Stimulated activated CD4-positive, alpha-beta T cell treated with anti-CD3 and anti-CD28 coated beads, Interleukin-15, amount 100 ng/mL, for 24 hours (primary cell): ENCODE measurements around the gene GSTM1.
"Not testable (repeated sequence)": the region's sequence is repeated elsewhere in the genome, so short reads cannot be mapped to it uniquely, and the experiment has no call there.

Experiments used
- DNase-seq: peaks from one replicate; pipeline ENCODE4 v3.0.0-alpha.2; 2020

Gene GSTM1

DNA sequence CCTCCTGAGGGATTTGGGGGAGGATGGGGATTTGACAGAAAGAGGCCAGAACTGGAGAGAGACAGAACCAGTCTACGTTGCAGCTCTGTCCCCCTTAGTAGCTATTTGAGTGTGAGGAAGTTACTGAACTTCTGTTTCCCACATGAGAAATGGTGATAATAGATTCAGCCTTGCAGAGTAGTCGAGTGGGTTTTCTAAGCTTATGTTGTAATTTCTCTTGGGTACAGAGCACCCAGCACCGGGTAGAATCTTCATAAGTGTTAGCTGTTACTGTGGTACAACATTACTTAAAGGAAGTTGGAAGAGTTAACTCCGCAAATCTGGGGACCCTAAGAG is 27.0 kb upstream of the GSTM1 start:
- DNase-seq, result not testable (repeated sequence)

- no peak for DNase-seq
These were observed 26.2 kb upstream of the GSTM1 start for GRCh38 chr1:109661391-109661790.

GRCh38 chr1:109664671-109665070 is 22.9 kb upstream of the GSTM1 start:
- DNase-seq, result no peak

DNA sequence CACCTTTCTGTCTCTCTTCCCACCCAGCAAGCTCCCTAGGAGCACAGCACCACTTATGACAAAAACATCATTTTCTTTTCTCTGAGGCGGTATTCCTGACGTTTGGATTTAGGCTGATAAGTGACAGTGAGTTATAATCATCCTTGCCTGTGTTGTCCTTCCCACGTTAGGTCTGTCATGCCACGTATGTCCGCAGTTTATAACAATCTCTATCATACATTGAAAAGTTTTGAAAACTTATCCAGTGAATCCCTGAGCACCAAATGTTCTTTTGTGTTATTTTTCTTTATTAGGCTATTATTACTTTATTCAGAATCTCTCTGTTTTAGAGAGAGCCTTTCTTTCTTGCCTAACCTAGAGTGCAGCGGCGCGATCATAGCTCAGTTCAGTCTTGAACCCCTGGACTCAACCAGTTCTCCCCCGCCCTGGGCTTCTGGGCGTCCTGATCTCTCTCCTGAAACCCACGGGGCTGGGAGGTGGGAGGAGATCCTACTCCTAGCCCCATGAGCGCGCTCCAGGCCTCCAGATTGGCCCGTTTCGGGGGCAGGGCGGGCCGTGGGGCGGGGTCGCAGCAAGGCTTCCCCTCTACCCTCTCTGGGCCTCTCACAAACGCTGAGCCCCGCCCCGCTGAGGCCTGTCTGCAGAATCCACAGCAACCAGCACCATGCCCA is 20.0 kb upstream of the GSTM1 start, which contains the start of gene GSTM2:
GSTM2 (plus strand) TSS at position 606 of the 671 bp plus-strand sequence; CDS start at position 665, 59 bp downstream.
- peak; percentile 94 for DNase-seq

DNA sequence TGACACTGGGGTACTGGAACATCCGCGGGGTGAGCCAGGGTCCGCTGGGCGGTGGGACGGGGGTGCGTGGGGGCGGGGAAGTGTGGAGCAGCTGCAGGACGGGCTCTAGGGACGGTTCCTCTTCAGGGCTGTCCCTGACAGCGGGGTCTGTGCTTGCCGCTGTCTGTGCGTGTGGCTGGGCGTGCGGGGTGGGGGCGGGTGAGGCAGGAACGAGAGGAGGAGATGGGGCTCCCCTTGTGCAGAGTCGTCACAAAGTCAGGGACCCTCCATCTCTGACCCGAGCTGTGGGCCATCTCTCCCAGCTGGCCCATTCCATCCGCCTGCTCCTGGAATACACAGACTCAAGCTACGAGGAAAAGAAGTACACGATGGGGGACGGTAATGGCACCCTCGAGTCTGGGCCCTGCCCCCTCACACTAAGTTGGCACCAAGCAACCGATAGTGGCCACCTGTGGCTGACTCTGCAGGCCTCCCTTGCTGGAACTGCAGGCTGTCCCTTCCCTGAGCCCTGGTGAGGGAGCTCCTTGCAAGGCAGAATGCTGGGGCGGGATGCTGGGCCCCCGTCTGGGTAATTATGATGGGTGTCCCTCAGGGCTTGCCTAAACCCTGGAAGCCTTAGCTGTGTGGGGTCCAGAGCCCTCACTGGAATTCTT is 19.4 kb upstream of the GSTM1 start:
- DNase-seq, result no peak

- no peak for DNase-seq
These were observed 18.2 kb upstream of the GSTM1 start for GRCh38 chr1:109669246-109669948.

- DNase-seq, result not testable (repeated sequence)
These were observed 17.7 kb upstream of the GSTM1 start for GRCh38 chr1:109669949-109670302.

DNA sequence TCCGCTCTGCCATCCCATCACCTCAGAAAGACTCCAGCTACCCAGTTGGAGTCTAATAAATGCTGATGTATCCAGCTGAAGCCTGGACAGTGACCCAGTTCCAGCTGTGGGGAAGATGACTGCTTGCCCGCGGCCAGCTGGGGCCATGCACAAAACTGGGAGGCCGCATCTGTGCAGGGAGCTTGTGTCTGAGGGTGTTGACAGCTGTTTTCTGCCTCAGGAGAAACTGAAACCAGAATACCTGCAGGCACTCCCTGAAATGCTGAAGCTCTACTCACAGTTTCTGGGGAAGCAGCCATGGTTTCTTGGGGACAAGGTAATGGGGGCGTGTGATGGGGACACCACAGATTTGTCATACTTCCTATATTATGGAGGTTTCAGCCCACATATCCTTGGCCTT is 16.6 kb upstream of the GSTM1 start:
- DNase-seq, result no peak

DNA sequence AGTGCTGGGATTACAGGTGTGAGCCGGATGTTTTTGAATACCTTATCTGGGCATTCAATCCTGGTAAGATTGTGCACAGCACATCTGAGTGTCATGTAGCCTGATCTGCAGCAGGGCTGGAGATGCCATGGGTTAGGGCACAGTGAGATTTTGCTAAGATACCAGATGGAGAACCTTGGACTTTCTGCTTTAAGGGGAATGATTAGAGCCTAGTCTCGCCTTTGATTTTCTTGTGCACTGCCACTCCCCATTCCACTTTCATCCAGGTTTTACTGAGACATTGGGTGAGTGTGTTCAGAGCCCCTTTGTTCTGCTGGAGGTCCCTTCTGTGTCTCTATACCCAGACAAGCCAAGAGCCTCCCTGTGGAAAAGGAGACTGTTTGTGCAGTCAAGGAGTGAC is 13.8 kb upstream of the GSTM1 start:
- not testable (repeated sequence) for DNase-seq

- DNase-seq, result not testable (repeated sequence)
These were observed 10.8 kb upstream of the GSTM1 start for GRCh38 chr1:109676683-109677381.

GRCh38 chr1:109677459-109677858 is 10.2 kb upstream of the GSTM1 start:
- no peak for DNase-seq

DNA sequence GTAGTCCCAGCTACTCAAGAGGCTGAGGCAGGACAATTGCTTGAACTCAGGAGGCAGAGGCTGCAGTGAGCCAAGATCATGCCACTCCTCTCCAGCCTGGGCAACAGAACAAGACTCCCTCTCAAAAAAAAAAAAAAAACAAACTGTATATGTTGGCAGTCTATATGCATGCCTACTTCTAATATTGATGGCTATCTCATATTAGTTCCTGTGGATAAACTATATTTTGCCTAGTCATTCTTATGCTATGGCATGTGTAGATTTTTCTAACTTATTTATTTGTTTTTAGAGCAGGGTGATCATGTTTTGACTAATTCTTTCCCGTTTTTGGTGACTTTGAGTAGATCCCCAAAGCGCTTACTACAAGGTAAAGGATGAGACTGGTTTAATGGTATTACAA is 9.0 kb upstream of the GSTM1 start:
- DNase-seq, result not testable (repeated sequence)

- DNase-seq, result not testable (repeated sequence)
These were observed 2.8 kb upstream of the GSTM1 start for GRCh38 chr1:109684777-109685176.

- DNase-seq, result not testable (repeated sequence)
These were observed 2.2 kb upstream of the GSTM1 start for GRCh38 chr1:109685399-109685798.

- not testable (repeated sequence) for DNase-seq
These were observed 1.7 kb upstream of the GSTM1 start for GRCh38 chr1:109685890-109686289.

GRCh38 chr1:109687109-109687508 is 508 bp upstream of the GSTM1 start:
- DNase-seq, result not testable (repeated sequence)

GRCh38 chr1:109689844-109690405 is 2.3 kb downstream of the GSTM1 start:
- DNase-seq, result no peak

- DNase-seq, result no peak
These were observed 4.1 kb downstream of the GSTM1 start for GRCh38 chr1:109691759-109692158.

DNA sequence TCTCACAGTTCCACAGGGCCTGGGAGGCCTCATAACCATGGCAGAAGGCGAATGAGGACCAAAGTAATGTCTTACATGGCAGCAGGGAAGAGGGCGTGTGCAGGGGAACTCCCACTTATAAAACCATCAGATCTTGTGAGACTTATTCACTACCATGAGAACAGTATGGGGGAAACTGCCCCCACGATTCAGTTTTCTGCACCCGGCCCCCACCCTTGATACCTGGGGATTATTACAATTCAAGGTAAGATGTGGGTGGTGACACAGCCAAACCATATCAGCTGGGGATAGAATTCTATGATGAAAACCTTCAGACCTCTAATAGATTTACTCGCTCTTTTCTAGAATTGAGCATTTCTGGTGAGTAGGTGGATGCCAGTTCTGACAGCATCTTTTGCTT is 6.8 kb downstream of the GSTM1 start:
- DNase-seq, result not testable (repeated sequence)

DNA sequence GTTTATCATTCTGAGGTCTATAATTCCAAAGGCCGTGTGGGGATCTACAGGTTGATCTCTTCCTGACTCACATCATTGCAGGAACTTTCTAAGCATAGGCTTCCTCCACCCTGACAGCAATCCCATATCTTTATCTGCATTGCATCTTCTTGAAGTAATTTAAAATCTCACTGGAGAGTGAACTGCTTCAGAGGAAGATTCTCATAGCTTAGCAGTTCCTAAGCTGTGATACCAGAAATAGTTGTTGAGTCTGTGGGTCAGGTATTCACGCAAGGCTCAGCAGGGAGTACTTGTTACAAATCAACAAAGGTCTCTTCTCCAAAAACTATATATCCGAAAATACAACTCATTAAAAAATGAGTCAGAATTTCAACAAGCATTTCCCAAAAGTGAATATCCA is 7.5 kb downstream of the GSTM1 start:
- DNase-seq, result not testable (repeated sequence)

- no peak for DNase-seq
These were observed 9.4 kb downstream of the GSTM1 start for GRCh38 chr1:109697066-109697465.

DNA sequence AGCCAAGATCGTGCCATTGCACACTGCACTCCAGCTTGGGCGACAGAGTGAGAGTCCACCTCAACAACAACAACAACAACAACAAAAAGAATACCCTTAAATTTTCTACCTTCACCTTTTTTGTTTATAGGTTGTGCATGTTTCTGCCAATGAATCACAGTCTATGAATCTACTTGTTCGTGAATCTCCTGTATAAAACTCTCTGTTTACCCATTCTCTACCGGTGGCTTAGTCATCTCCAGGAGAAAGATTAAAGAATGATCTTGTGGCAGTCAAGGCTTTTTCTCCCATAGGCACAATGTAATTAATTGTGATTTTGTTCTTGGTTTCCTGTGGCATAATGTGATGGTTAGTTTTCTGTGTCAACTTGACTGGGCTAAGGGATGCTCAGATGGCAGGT is 10.2 kb downstream of the GSTM1 start:
- not testable (repeated sequence) for DNase-seq

DNA sequence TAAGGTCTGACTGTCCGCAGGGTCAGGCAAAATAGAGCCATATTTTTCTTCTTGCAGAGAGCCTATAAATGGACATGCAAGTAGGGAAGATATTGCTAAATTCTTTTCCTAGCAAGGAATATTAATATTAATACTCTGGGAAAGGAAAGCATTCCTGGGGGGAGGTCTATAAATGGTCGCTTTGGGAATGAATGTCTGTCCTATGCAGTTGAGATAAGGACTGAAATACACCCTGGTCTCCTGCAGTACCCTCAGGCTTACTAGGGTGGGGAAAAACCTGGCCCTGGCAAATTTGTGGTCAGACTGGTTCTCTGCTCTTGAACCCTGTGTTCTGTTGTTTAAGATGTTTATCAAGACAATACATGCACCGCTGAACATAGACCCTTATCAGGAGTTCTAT is 15.3 kb downstream of the GSTM1 start:
- DNase-seq, result not testable (repeated sequence)
